ENCODE measurements around the gene SMAGP. TPM values are rescaled to one million over a fixed set of nuclear protein-coding genes. Genes with fewer than 3 reads are reported as not detected.

The SMAGP gene
- total and polyA plus RNA-seq, 5 experiments from 2014 or later: 5.5 to 18.5 (median 15.1) TPM

- ATAC-seq (no peak), DNase-seq (no peak)
- Mint-ChIP-seq H3K4me3 (peak overlapping the region; percentile 90 to 97 (median 92)), H3K36me3 (peaks cover 0 to 3% (median 0%) of the 10 kb centered on the region in 3 donors), H3K27ac (peak overlapping the region; percentile 93 to 98 (median 97)), H3K4me1 (peaks cover 17 to 23% (median 21%) of the 10 kb centered on the region in 4 donors), H3K27me3 (no peaks in the 10 kb centered on the region), H3K9me3 (no peaks in the 10 kb centered on the region)
- POLR2A ChIA-PET: interaction anchor here (0.8 to 5.7 kb wide), 22 partner anchors 11 to 1651 kb away, joined by 3 to 204 read pairs (median 5); partner anchors contain the start of genes ATF1, BIN2, COX14 and CSRNP2
Measured at GRCh38 chr12:51218607-51219161, 51.5 kb downstream of the SMAGP start.

GRCh38 chr12:51217968-51218606 is 52.1 kb downstream of the SMAGP start, which contains the start of gene POU6F1:
Gene POU6F1 (minus strand): TSS chr12:51218062. CDS start chr12:51206836, 11,226 bp downstream.
- POLR2A ChIA-PET: interaction anchor here (0.6 to 5.7 kb wide), 31 partner anchors 12 to 1656 kb away, joined by 3 to 204 read pairs (median 4); partner anchors contain the start of genes ATF1, BIN2, COX14 and CSRNP2
- Mint-ChIP-seq H3K36me3 (peaks cover 0 to 3% (median 0%) of the 10 kb centered on the region in 3 donors), H3K4me1 (peaks cover 17 to 23% (median 21%) of the 10 kb centered on the region in 4 donors), H3K27me3 (no peaks in the 10 kb centered on the region), H3K27ac (peak within 1 kb of the TSS; percentile 93 to 98 (median 97)), H3K9me3 (no peaks in the 10 kb centered on the region), H3K4me3 (peak within 1 kb of the TSS; percentile 90 to 97 (median 92))
- DNase-seq (peak; percentile 57 to 85 (median 71)), ATAC-seq (peak; percentile 77 to 83)

GRCh38 chr12:51217133-51217967 is 52.9 kb downstream of the SMAGP start:
- ATAC-seq (peak; percentile 52 to 55), DNase-seq (peak; percentile 23 to 79 (median 46))
- Mint-ChIP-seq H3K27me3 (no peaks in the 10 kb centered on the region), H3K9me3 (no peaks in the 10 kb centered on the region), H3K27ac (peak overlapping the region; percentile 79 to 98 (median 97)), H3K4me3 (peak overlapping the region; percentile 90 to 97 (median 92)), H3K36me3 (peaks cover 0 to 3% (median 0%) of the 10 kb centered on the region in 3 donors), H3K4me1 (peaks cover 17 to 23% (median 21%) of the 10 kb centered on the region in 4 donors)
- POLR2A ChIA-PET: interaction anchor here (0.6 to 5.7 kb wide), 31 partner anchors 13 to 1657 kb away, joined by 3 to 204 read pairs (median 4); partner anchors contain the start of genes ATF1, BIN2, COX14 and CSRNP2

- Mint-ChIP-seq H3K27ac (peak overlapping the region; percentile 44 to 91 (median 83)), H3K36me3 (peaks cover 0 to 3% (median 0%) of the 10 kb centered on the region in 3 donors), H3K27me3 (no peaks in the 10 kb centered on the region), H3K4me3 (peak overlapping the region; percentile 50 to 90 (median 74)), H3K9me3 (no peaks in the 10 kb centered on the region), H3K4me1 (peaks cover 17 to 23% (median 21%) of the 10 kb centered on the region in 4 donors)
- POLR2A ChIA-PET: interaction anchor here (0.6 to 5.7 kb wide), 12 partner anchors 13 to 452 kb away, joined by 3 to 204 read pairs (median 10); partner anchors contain the start of genes ATF1, BIN2, CSRNP2 and DAZAP2
- ATAC-seq (no peak), DNase-seq (no peak)
Measured at GRCh38 chr12:51216642-51217041, 53.6 kb downstream of the SMAGP start.

GRCh38 chr12:51214895-51215294 is 55.3 kb downstream of the SMAGP start:
- Mint-ChIP-seq H3K9me3 (no peaks in the 10 kb centered on the region), H3K27ac (no peak overlapping the region), H3K27me3 (no peaks in the 10 kb centered on the region), H3K4me3 (no peak overlapping the region), H3K36me3 (peaks cover 0 to 6% (median 0%) of the 10 kb centered on the region in 3 donors), H3K4me1 (peaks cover 17 to 23% (median 21%) of the 10 kb centered on the region in 4 donors)
- DNase-seq (no peak), ATAC-seq (no peak)
- POLR2A ChIA-PET: interaction anchor here (0.7 to 5.7 kb wide), 3 partner anchors 16 to 86 kb away, joined by 3 to 204 read pairs (median 8); partner anchors contain the start of gene DAZAP2

- Mint-ChIP-seq H3K36me3 (peaks cover 0 to 10% (median 0%) of the 10 kb centered on the region in 3 donors), H3K4me1 (peaks cover 1 to 5% (median 5%) of the 10 kb centered on the region in 4 donors), H3K27me3 (no peaks in the 10 kb centered on the region), H3K9me3 (no peaks in the 10 kb centered on the region), H3K27ac (peak overlapping the region in 3 of 10 donors; percentile 34 to 77 (median 73)), H3K4me3 (no peak overlapping the region)
- ATAC-seq (no peak), DNase-seq (no peak)
- POLR2A ChIA-PET: interaction anchor here (1.6 kb wide), 1 partner anchor 27 kb away, joined by 4 read pairs; the partner anchor contains the start of gene DAZAP2
Measured at GRCh38 chr12:51210690-51211395, 59.4 kb downstream of the SMAGP start.

GRCh38 chr12:51209259-51209658 is 61.0 kb downstream of the SMAGP start:
- DNase-seq: no peak
- Mint-ChIP-seq H3K4me1 (peaks cover 0 to 2% (median 2%) of the 10 kb centered on the region in 4 donors), H3K36me3 (peaks cover 0 to 8% (median 0%) of the 10 kb centered on the region in 3 donors), H3K27ac (peak overlapping the region in 1 of 10 donors; percentile 18), H3K4me3 (no peak overlapping the region), H3K27me3 (no peaks in the 10 kb centered on the region), H3K9me3 (no peaks in the 10 kb centered on the region)
- POLR2A ChIA-PET: interaction anchor here (0.6 kb wide), 1 partner anchor 33 kb away, joined by 3 read pairs; no protein-coding TSS in a partner anchor
- no peak for ATAC-seq

GRCh38 chr12:51208016-51208660 is 62.1 kb downstream of the SMAGP start:
- DNase-seq: no peak
- no peaks in the 10 kb centered on the region for H3K4me1 Mint-ChIP-seq
- POLR2A ChIA-PET: interaction anchor here (0.6 to 0.7 kb wide), 2 partner anchors 86 to 114 kb away, joined by 3 to 6 read pairs; no protein-coding TSS in a partner anchor
- H3K4me3 Mint-ChIP-seq: no peak overlapping the region
- H3K27ac Mint-ChIP-seq: peak overlapping the region in 2 of 10 donors; percentile 35 to 82
- H3K9me3 Mint-ChIP-seq: no peaks in the 10 kb centered on the region
- no peak for ATAC-seq
- H3K27me3 Mint-ChIP-seq: no peaks in the 10 kb centered on the region
- peaks cover 0 to 7% (median 0%) of the 10 kb centered on the region in 3 donors for H3K36me3 Mint-ChIP-seq

- peaks cover 0 to 4% (median 0%) of the 10 kb centered on the region in 3 donors for H3K36me3 Mint-ChIP-seq
- peak overlapping the region in 2 of 10 donors; percentile 14 to 55 for H3K27ac Mint-ChIP-seq
- POLR2A ChIA-PET: interaction anchor here (0.7 to 0.9 kb wide), 2 partner anchors 35 to 274 kb away, joined by 3 to 6 read pairs; no protein-coding TSS in a partner anchor
- no peak overlapping the region for H3K4me3 Mint-ChIP-seq
- DNase-seq (no peak), ATAC-seq (no peak)
- H3K4me1 Mint-ChIP-seq: no peaks in the 10 kb centered on the region
- no peaks in the 10 kb centered on the region for H3K9me3 Mint-ChIP-seq
- H3K27me3 Mint-ChIP-seq: no peaks in the 10 kb centered on the region
Measured at GRCh38 chr12:51205350-51205749, 64.9 kb downstream of the SMAGP start.

- peak overlapping the region in 7 of 10 donors; percentile 7 to 77 (median 26) for H3K27ac Mint-ChIP-seq
- peak in 2 of 10 donors; percentile 10 to 16 for DNase-seq
- H3K36me3 Mint-ChIP-seq: peaks cover 0 to 5% (median 0%) of the 10 kb centered on the region in 3 donors
- H3K27me3 Mint-ChIP-seq: no peaks in the 10 kb centered on the region
- no peaks in the 10 kb centered on the region for H3K4me1 Mint-ChIP-seq
- H3K4me3 Mint-ChIP-seq: no peak overlapping the region
- POLR2A ChIA-PET: no interaction called here
- no peaks in the 10 kb centered on the region for H3K9me3 Mint-ChIP-seq
- peak in 1 of 2 donors; percentile 35 for ATAC-seq
Measured at GRCh38 chr12:51202718-51203117, 67.5 kb downstream of the SMAGP start.

- Mint-ChIP-seq H3K4me1 (no peaks in the 10 kb centered on the region), H3K36me3 (peaks cover 0 to 4% (median 2%) of the 10 kb centered on the region in 3 donors), H3K27ac (peak overlapping the region in 2 of 10 donors; percentile 1 to 64), H3K4me3 (no peak overlapping the region), H3K27me3 (no peaks in the 10 kb centered on the region), H3K9me3 (no peaks in the 10 kb centered on the region)
- POLR2A ChIA-PET: no interaction called here
- ATAC-seq (no peak), DNase-seq (no peak)
Measured at GRCh38 chr12:51200806-51201205, 69.4 kb downstream of the SMAGP start.
